ENCODE data around the gene CSHL1. TPM values are rescaled to one million over a fixed set of nuclear protein-coding genes. Genes with fewer than 3 reads are reported as not detected.
"Not testable (repeated sequence)": the region's sequence is repeated elsewhere in the genome, so short reads cannot be mapped to it uniquely, and the experiment has no call there.

Gene CSHL1
- polyA plus RNA-seq, 2 of the 4 experiments (the other 2 are of a cell fraction): not detected

GRCh38 chr17:63873577-63873976 lies 37.5 kb downstream of the CSHL1 start, which contains the start of gene CSH2:
Gene CSH2 (minus strand): TSS chr17:63873677. CDS start chr17:63873614, 63 bp downstream.
- H3K9me3 ChIP-seq; H3K4me3 ChIP-seq; FAIRE-seq; H3K4me1 ChIP-seq; ATAC-seq; DNase-seq (ENCODE audit: low read depth in 1 of 2, low spot score in 1 of 2); H3K27ac ChIP-seq; POLR2A ChIA-PET; H3K4me2 ChIP-seq: not testable (repeated sequence)
- WGBS (ENCODE audit: missing lambda C conversion rate): 49% methylated on average over 6 of the region's 7 CpGs
- CTCF ChIA-PET: interaction anchor here (1.1 to 4.4 kb wide), 3 partner anchors 16 to 264 kb away, joined by 3 to 21 read pairs (median 3); no protein-coding TSS in a partner anchor

- H3K4me1 ChIP-seq; H3K4me3 ChIP-seq; ATAC-seq; DNase-seq (ENCODE audit: low read depth in 1 of 2, low spot score in 1 of 2); H3K4me2 ChIP-seq; FAIRE-seq; POLR2A ChIA-PET; H3K27ac ChIP-seq; H3K9me3 ChIP-seq: not testable (repeated sequence)
- WGBS (ENCODE audit: missing lambda C conversion rate): 70% methylated on average over 15 of the region's 15 CpGs
- CTCF ChIA-PET: interaction anchor here (7.7 kb wide), 1 partner anchor 11 kb away, joined by 56 read pairs; the partner anchor contains the start of gene GH2
These were observed 39.3 kb downstream of the CSHL1 start for GRCh38 chr17:63871646-63872365.

- ATAC-seq; H3K4me3 ChIP-seq; H3K27ac ChIP-seq; POLR2A ChIA-PET; H3K4me1 ChIP-seq; H3K4me2 ChIP-seq; DNase-seq (ENCODE audit: low read depth in 1 of 2, low spot score in 1 of 2); FAIRE-seq; H3K9me3 ChIP-seq: not testable (repeated sequence)
- 84% methylated on average over 4 of the region's 4 CpGs for WGBS (ENCODE audit: missing lambda C conversion rate)
- CTCF ChIA-PET: interaction anchor here (1.1 to 7.7 kb wide), 5 partner anchors 12 to 32 kb away, joined by 4 to 90 read pairs (median 44); partner anchors contain the start of gene GH2
These were observed 40.8 kb downstream of the CSHL1 start for GRCh38 chr17:63870292-63870665.

GRCh38 chr17:63869491-63870291 lies 41.4 kb downstream of the CSHL1 start:
- H3K4me2 ChIP-seq; DNase-seq (ENCODE audit: low read depth in 1 of 2, low spot score in 1 of 2); H3K4me3 ChIP-seq; POLR2A ChIA-PET; FAIRE-seq; H3K4me1 ChIP-seq; H3K9me3 ChIP-seq; H3K27ac ChIP-seq: not testable (repeated sequence)
- CTCF ChIA-PET: interaction anchor here (1.1 to 7.7 kb wide), 6 partner anchors 11 to 412 kb away, joined by 3 to 90 read pairs (median 34); partner anchors contain the start of gene GH2
- 38% methylated on average over 9 of the region's 9 CpGs for WGBS (ENCODE audit: missing lambda C conversion rate)
- TF ChIP-seq MAFK (IDR thresholded peaks at IDR 0.05; ENCODE audit: partially characterized antibody): peak; percentile 86
- ATAC-seq: peak in 1 of 2 experiments; percentile 58; a peak in 3 of 6 replicates

GRCh38 chr17:63866625-63867024 lies 44.4 kb downstream of the CSHL1 start:
- H3K4me1 ChIP-seq; DNase-seq (ENCODE audit: low read depth in 1 of 2, low spot score in 1 of 2); H3K4me2 ChIP-seq; H3K27ac ChIP-seq; H3K4me3 ChIP-seq; H3K9me3 ChIP-seq; POLR2A ChIA-PET; FAIRE-seq: not testable (repeated sequence)
- CTCF ChIA-PET: interaction anchor here (0.6 to 7.7 kb wide), 26 partner anchors 8 to 622 kb away, joined by 3 to 90 read pairs (median 5); partner anchors contain the start of genes CSHL1, GH1, GH2 and SMARCD2
- 59% methylated on average over 7 of the region's 7 CpGs for WGBS (ENCODE audit: missing lambda C conversion rate)
- ATAC-seq: peak; percentile 82

Small RNA genes lying within 50 kb of the gene (small RNA-seq; reads per million reads assigned to genes)
- gene AC040958.1: 0 reads per million in 6 experiments
- gene AC127029.1: 0 reads per million in 6 experiments
- 0 reads per million in 6 experiments for gene GH1

Other genes starting within 250 kb of the CSHL1 start
- gene LIMD2, start 211.1 kb downstream of the CSHL1 start, polyA plus RNA-seq (2011; rRNA removed): 5.6 and 6.0 TPM in 2 replicates
- 9.1 to 16.1 TPM (median 14.5 TPM) in 3 replicates for gene LIMD2, start 211.1 kb downstream of the CSHL1 start, polyA plus RNA-seq (2017; fragmentation: RNase III; extraction: RNeasy Plus Mini Kit Qiagen cat#74134 plus additional on column Dnase treatment)
- gene STRADA, start 169.5 kb downstream of the CSHL1 start, polyA plus RNA-seq (2011; rRNA removed): 33.0 and 42.7 TPM in 2 replicates
- 26.3 to 30.3 TPM (median 27.5 TPM) in 3 replicates for gene STRADA, start 169.5 kb downstream of the CSHL1 start, polyA plus RNA-seq (2017; fragmentation: RNase III; extraction: RNeasy Plus Mini Kit Qiagen cat#74134 plus additional on column Dnase treatment)
- 135 and 163 TPM in 2 replicates for gene CCDC47, start 137.7 kb downstream of the CSHL1 start, polyA plus RNA-seq (2011; rRNA removed)
- gene CCDC47, start 137.7 kb downstream of the CSHL1 start, polyA plus RNA-seq (2017; fragmentation: RNase III; extraction: RNeasy Plus Mini Kit Qiagen cat#74134 plus additional on column Dnase treatment): 136 to 141 TPM (median 139 TPM) in 3 replicates
- gene DDX42, start 137.1 kb downstream of the CSHL1 start, polyA plus RNA-seq (2011; rRNA removed): 249 and 262 TPM in 2 replicates
- gene DDX42, start 137.1 kb downstream of the CSHL1 start, polyA plus RNA-seq (2017; fragmentation: RNase III; extraction: RNeasy Plus Mini Kit Qiagen cat#74134 plus additional on column Dnase treatment): 124 to 137 TPM (median 126 TPM) in 3 replicates
- gene PSMC5, start 83.8 kb downstream of the CSHL1 start, polyA plus RNA-seq (2011; rRNA removed): 222 and 303 TPM in 2 replicates
- gene PSMC5, start 83.8 kb downstream of the CSHL1 start, polyA plus RNA-seq (2017; fragmentation: RNase III; extraction: RNeasy Plus Mini Kit Qiagen cat#74134 plus additional on column Dnase treatment): 399 to 406 TPM (median 399 TPM) in 3 replicates
- 62.6 and 74.5 TPM in 2 replicates for gene FTSJ3, start 83.6 kb downstream of the CSHL1 start, polyA plus RNA-seq (2011; rRNA removed)
- gene FTSJ3, start 83.6 kb downstream of the CSHL1 start, polyA plus RNA-seq (2017; fragmentation: RNase III; extraction: RNeasy Plus Mini Kit Qiagen cat#74134 plus additional on column Dnase treatment): 95.7 to 104 TPM (median 98.6 TPM) in 3 replicates
- gene SMARCD2, start 68.6 kb downstream of the CSHL1 start, polyA plus RNA-seq (2011; rRNA removed): 52.7 and 61.9 TPM in 2 replicates
- gene SMARCD2, start 68.6 kb downstream of the CSHL1 start, polyA plus RNA-seq (2017; fragmentation: RNase III; extraction: RNeasy Plus Mini Kit Qiagen cat#74134 plus additional on column Dnase treatment): 37.5 to 40.4 TPM (median 39.8 TPM) in 3 replicates
- not detected in 2 replicates for gene CSH2, start 37.6 kb downstream of the CSHL1 start, polyA plus RNA-seq (2011; rRNA removed)
- gene CSH2, start 37.6 kb downstream of the CSHL1 start, polyA plus RNA-seq (2017; fragmentation: RNase III; extraction: RNeasy Plus Mini Kit Qiagen cat#74134 plus additional on column Dnase treatment): not detected in 3 replicates
- not detected in 2 replicates for gene GH2, start 29.3 kb downstream of the CSHL1 start, polyA plus RNA-seq (2011; rRNA removed)
- gene GH2, start 29.3 kb downstream of the CSHL1 start, polyA plus RNA-seq (2017; fragmentation: RNase III; extraction: RNeasy Plus Mini Kit Qiagen cat#74134 plus additional on column Dnase treatment): not detected in 3 replicates
- not detected in 2 replicates for gene CSH1, start 14.7 kb downstream of the CSHL1 start, polyA plus RNA-seq (2011; rRNA removed)
- gene CSH1, start 14.7 kb downstream of the CSHL1 start, polyA plus RNA-seq (2017; fragmentation: RNase III; extraction: RNeasy Plus Mini Kit Qiagen cat#74134 plus additional on column Dnase treatment): not detected in 3 replicates
- not detected in 2 replicates for gene GH1, start 7.6 kb upstream of the CSHL1 start, polyA plus RNA-seq (2011; rRNA removed)
- gene GH1, start 7.6 kb upstream of the CSHL1 start, polyA plus RNA-seq (2017; fragmentation: RNase III; extraction: RNeasy Plus Mini Kit Qiagen cat#74134 plus additional on column Dnase treatment): not detected in 3 replicates
- gene CD79B, start 21.1 kb upstream of the CSHL1 start, polyA plus RNA-seq (2011; rRNA removed): 0.14 and 0.19 TPM in 2 replicates
- gene CD79B, start 21.1 kb upstream of the CSHL1 start, polyA plus RNA-seq (2017; fragmentation: RNase III; extraction: RNeasy Plus Mini Kit Qiagen cat#74134 plus additional on column Dnase treatment): not detected in 3 replicates
- gene SCN4A, start 61.7 kb upstream of the CSHL1 start, polyA plus RNA-seq (2011; rRNA removed): 0.06 and 0.17 TPM in 2 replicates
- gene SCN4A, start 61.7 kb upstream of the CSHL1 start, polyA plus RNA-seq (2017; fragmentation: RNase III; extraction: RNeasy Plus Mini Kit Qiagen cat#74134 plus additional on column Dnase treatment): 0.03 to 0.08 TPM (median 0.03 TPM) in 3 replicates
- 0.22 and 0.44 TPM in 2 replicates for gene PRR29, start 87.1 kb upstream of the CSHL1 start, polyA plus RNA-seq (2011; rRNA removed)
- 0.67 to 1.2 TPM (median 0.68 TPM) in 3 replicates for gene PRR29, start 87.1 kb upstream of the CSHL1 start, polyA plus RNA-seq (2017; fragmentation: RNase III; extraction: RNeasy Plus Mini Kit Qiagen cat#74134 plus additional on column Dnase treatment)
- gene ICAM2, start 109.4 kb upstream of the CSHL1 start, polyA plus RNA-seq (2011; rRNA removed): not detected in 2 replicates
- gene ICAM2, start 109.4 kb upstream of the CSHL1 start, polyA plus RNA-seq (2017; fragmentation: RNase III; extraction: RNeasy Plus Mini Kit Qiagen cat#74134 plus additional on column Dnase treatment): not detected in 3 replicates
- 19.8 and 23.3 TPM in 2 replicates for gene ERN1, start 218.9 kb upstream of the CSHL1 start, polyA plus RNA-seq (2011; rRNA removed)
- 3.5 to 4.1 TPM (median 3.7 TPM) in 3 replicates for gene ERN1, start 218.9 kb upstream of the CSHL1 start, polyA plus RNA-seq (2017; fragmentation: RNase III; extraction: RNeasy Plus Mini Kit Qiagen cat#74134 plus additional on column Dnase treatment)

All from A549 (cell line).